22Rv1 (cell line): ENCODE results near the gene CYS1.

Source experiments
- H3K27ac ChIP-seq: fragments of 450-650 bp; 2 replicates; pipeline ENCODE4 v1.5.1; 2017
- ZFX ChIP-seq: fragments of 450-650 bp; IDR thresholded peaks from 2 replicates; pipeline ENCODE4 v1.6.1; 2017; ENCODE audit warnings: antibody characterized with exemption, borderline replicate concordance
- TF ChIP-seq, protein P1 (sequence below): fragments of 450-650 bp; IDR thresholded peaks from 2 replicates; pipeline ENCODE4 v1.5.1; 2017; ENCODE audit warnings: mild to moderate bottlenecking

CYS1 gene

DNA sequence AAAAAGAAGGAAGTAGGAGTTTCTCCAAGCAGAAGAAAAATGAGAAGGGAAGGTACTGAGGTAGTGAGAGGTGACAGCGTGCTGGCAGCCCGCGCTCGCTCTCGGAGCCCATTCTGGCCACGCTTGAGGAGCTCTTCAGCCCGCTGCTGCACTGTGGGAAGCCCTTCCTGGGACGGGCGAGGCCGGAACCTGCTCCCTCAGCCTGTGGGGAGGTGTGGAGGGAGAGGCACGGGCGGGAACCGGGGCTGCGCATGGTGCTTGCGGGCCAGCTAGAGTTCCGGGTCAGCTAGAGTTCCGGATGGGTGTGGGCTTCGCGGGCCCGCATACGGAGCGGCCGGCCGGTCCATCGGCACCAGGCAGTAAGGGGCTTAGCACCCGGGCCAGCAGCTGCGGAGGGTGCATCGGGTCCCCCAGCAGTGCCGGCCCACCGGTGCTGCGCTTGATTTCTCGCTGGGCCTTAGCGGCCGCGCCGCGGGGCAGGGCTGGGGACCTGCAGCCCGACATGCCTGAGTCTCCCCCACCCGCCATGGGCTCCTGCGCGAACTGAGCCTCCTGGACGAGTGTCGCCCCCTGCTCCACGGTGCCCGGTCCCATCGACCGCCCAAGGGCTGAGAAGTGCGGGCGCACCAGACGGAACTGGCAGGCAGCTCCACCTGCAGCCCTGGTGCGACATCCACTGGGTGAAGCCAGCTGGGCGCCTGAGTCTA lies 11.1 kb upstream of the CYS1 start:
- no peak overlapping the region for H3K27ac ChIP-seq
- no peak for TF ChIP-seq ZFX
- TF ChIP-seq, protein P1, sequence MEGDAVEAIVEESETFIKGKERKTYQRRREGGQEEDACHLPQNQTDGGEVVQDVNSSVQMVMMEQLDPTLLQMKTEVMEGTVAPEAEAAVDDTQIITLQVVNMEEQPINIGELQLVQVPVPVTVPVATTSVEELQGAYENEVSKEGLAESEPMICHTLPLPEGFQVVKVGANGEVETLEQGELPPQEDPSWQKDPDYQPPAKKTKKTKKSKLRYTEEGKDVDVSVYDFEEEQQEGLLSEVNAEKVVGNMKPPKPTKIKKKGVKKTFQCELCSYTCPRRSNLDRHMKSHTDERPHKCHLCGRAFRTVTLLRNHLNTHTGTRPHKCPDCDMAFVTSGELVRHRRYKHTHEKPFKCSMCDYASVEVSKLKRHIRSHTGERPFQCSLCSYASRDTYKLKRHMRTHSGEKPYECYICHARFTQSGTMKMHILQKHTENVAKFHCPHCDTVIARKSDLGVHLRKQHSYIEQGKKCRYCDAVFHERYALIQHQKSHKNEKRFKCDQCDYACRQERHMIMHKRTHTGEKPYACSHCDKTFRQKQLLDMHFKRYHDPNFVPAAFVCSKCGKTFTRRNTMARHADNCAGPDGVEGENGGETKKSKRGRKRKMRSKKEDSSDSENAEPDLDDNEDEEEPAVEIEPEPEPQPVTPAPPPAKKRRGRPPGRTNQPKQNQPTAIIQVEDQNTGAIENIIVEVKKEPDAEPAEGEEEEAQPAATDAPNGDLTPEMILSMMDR: no peak

DNA sequence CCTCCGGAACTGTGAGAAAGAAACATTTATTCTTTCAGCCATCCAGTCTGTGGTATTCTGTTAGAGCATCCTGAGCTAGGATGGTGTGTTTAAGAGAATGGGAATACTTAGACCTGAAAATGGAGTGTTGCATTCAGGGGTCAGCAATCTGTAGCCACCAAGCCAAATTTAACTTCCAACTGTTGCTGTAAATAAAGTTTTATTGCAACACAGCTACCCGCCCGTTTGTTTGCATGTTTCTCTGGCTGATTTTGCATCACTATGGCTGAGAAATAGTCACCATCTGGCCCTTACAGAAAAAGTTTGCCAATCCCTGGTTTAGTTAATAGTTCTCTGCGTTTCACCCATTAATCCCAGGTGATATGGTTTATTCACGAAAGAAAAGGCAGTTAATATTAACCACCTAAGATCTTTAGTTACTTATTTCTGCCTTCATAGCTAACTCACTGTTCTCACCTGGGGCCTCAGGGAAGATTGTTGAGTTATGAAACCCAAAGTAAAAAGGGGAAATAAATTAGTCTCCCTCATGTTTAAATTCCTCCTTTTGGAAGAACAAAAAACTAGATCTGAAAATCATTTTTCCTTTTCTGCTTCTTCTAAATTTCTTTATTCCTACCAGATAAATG lies 9.5 kb upstream of the CYS1 start:
- TF ChIP-seq, protein P1: no peak
- no peak for TF ChIP-seq ZFX
- no peak overlapping the region for H3K27ac ChIP-seq

- H3K27ac ChIP-seq: no peak overlapping the region
- TF ChIP-seq ZFX: no peak
Observed at GRCh38 chr2:10087360-10087759, 7.1 kb upstream of the CYS1 start.

- no peak overlapping the region for H3K27ac ChIP-seq
Observed at GRCh38 chr2:10086950-10087349, 6.7 kb upstream of the CYS1 start.

DNA sequence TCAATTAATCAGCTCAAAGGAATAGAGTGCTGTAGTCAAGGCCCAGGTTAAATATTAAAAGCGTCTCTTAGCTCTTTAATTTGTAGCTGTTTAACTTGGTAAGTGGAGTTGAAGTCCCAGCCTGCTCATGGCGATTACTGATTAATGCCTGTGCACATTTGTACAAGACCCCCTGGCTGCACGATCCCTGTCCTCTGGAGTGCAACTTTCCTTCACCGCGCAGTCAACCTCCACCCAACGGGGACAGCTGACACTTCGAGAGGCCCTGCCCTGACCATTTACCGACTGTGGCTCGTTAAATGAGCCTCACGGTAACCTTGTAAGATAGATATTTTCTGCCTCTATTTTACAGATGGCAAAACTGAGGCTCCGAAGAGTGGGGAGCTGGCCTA lies 5.5 kb upstream of the CYS1 start:
- no peak overlapping the region for H3K27ac ChIP-seq
- TF ChIP-seq, protein P1: no peak
- no peak for TF ChIP-seq ZFX

More at GRCh38 chr2:10086950-10087349, 6.7 kb upstream of the CYS1 start:
- TF ChIP-seq ZFX: no peak
- TF ChIP-seq, protein P1: no peak

GRCh38 chr2:10085043-10085667 lies 4.9 kb upstream of the CYS1 start:
- no peak overlapping the region for H3K27ac ChIP-seq
- TF ChIP-seq, protein P1: no peak
- TF ChIP-seq ZFX: no peak

- H3K27ac ChIP-seq: no peak overlapping the region
- TF ChIP-seq, protein P1: no peak
- no peak for TF ChIP-seq ZFX
Observed at GRCh38 chr2:10084223-10084865, 4.1 kb upstream of the CYS1 start.
